HG03432 (cell line): ENCODE data around the gene GNLY.
A peak's percentile ranks its signal among the peaks of the same experiment; 100 is the strongest.
"Not testable (repeated sequence)": the region's sequence is repeated elsewhere in the genome, so short reads cannot be mapped to it uniquely, and the experiment has no call there.

Experiments used
- ATAC-seq: cut with Tn5 transposase; IDR thresholded peaks from one replicate; pipeline ENCODE4 v1.9.1; 2021; ENCODE audit warnings: mild to moderate bottlenecking, moderate library complexity; ENCODE audit not compliant: unreplicated experiment

Gene GNLY

GRCh38 chr2:85663594-85664565, 30.3 kb upstream of the GNLY start:
- ATAC-seq, result no peak

- no peak for ATAC-seq
These were observed 28.8 kb upstream of the GNLY start for GRCh38 chr2:85665264-85665937.

GRCh38 chr2:85666016-85666415, 28.1 kb upstream of the GNLY start:
- ATAC-seq, result no peak

GRCh38 chr2:85666435-85667316, 27.5 kb upstream of the GNLY start:
- ATAC-seq, result no peak

GRCh38 chr2:85667561-85668008, 26.6 kb upstream of the GNLY start:
- no peak for ATAC-seq

- ATAC-seq, result no peak
These were observed 25.9 kb upstream of the GNLY start, which contains the start of gene SFTPB for GRCh38 chr2:85668009-85668856. TSS of gene SFTPB (minus strand) at chr2:85668199. CDS start at chr2:85668183, 16 bp downstream.

- no peak for ATAC-seq
These were observed 25.4 kb upstream of the GNLY start for GRCh38 chr2:85668857-85669142.

- ATAC-seq, result peak; percentile 82
These were observed 24.6 kb upstream of the GNLY start for GRCh38 chr2:85669549-85669948.

GRCh38 chr2:85670416-85670815, 23.7 kb upstream of the GNLY start:
- ATAC-seq, result not testable (repeated sequence)

GRCh38 chr2:85672456-85672855, 21.7 kb upstream of the GNLY start:
- no peak for ATAC-seq

- ATAC-seq, result no peak
These were observed 20.3 kb upstream of the GNLY start for GRCh38 chr2:85673716-85674375.

GRCh38 chr2:85674417-85674816, 19.7 kb upstream of the GNLY start:
- no peak for ATAC-seq

- no peak for ATAC-seq
These were observed 18.7 kb upstream of the GNLY start for GRCh38 chr2:85675427-85675826.

- no peak for ATAC-seq
These were observed 18.2 kb upstream of the GNLY start for GRCh38 chr2:85675866-85676548.

GRCh38 chr2:85678377-85678776, 15.8 kb upstream of the GNLY start:
- no peak for ATAC-seq

GRCh38 chr2:85678794-85679672, 15.1 kb upstream of the GNLY start:
- peak; percentile 89 for ATAC-seq

GRCh38 chr2:85680707-85681371, 13.3 kb upstream of the GNLY start:
- ATAC-seq, result no peak

GRCh38 chr2:85681372-85681763, 12.8 kb upstream of the GNLY start:
- no peak for ATAC-seq
